Activated naive CD4-positive, alpha-beta T cell treated with anti-CD3 and anti-CD28 coated beads for 36 hours (primary cell): Measurements from ENCODE around the gene ITGAE. TPM values are rescaled to one million over a fixed set of nuclear protein-coding genes. Genes with fewer than 3 reads are reported as not detected.

Source experiments
- CTCF ChIA-PET: fragments of 350-600 bp; sonication (Branson Sonifier 250); formaldehyde crosslinking; loops from one replicate; lab custom pipeline; 2021; ENCODE audit warnings: antibody characterized with exemption; lab: Charles Lee
- DNase-seq: peaks from one replicate; pipeline ENCODE4 v3.0.0-alpha.2; 2020
- H3K27ac Mint-ChIP-seq: one replicate; pipeline ENCODE4 v1.8.0; 2021; ENCODE audit warnings: mild to moderate bottlenecking, mixed read lengths
- H3K27me3 Mint-ChIP-seq: one replicate; pipeline ENCODE4 v1.8.0; 2021; ENCODE audit warnings: low read depth, mixed read lengths
- H3K36me3 Mint-ChIP-seq: one replicate; pipeline ENCODE4 v1.8.0; 2021; ENCODE audit warnings: low read depth, mixed read lengths
- H3K4me1 Mint-ChIP-seq: one replicate; pipeline ENCODE4 v1.8.0; 2021; ENCODE audit warnings: low read depth, mixed read lengths
- H3K4me3 Mint-ChIP-seq: one replicate; pipeline ENCODE4 v1.8.0; 2021; ENCODE audit warnings: mild to moderate bottlenecking, moderate library complexity, mixed read lengths
- H3K9me3 Mint-ChIP-seq: one replicate; pipeline ENCODE4 v1.8.0; 2021; ENCODE audit warnings: mixed read lengths
- intact Hi-C: fragments of 100-400 bp; cut with micrococcal nuclease; formaldehyde crosslinking; loops from one replicate; pipeline ENCODE4 v1.15.1; 2023
- total RNA-seq, 2 experiments: library from RNA; stranded (reverse); gene quantifications; one replicate each; pipeline ENCODE4 v1.2.3, GENCODE V29; 2021

Gene ITGAE
- total RNA-seq, 2 experiments from 2014 or later, result 31.7 to 32.4 TPM

DNA sequence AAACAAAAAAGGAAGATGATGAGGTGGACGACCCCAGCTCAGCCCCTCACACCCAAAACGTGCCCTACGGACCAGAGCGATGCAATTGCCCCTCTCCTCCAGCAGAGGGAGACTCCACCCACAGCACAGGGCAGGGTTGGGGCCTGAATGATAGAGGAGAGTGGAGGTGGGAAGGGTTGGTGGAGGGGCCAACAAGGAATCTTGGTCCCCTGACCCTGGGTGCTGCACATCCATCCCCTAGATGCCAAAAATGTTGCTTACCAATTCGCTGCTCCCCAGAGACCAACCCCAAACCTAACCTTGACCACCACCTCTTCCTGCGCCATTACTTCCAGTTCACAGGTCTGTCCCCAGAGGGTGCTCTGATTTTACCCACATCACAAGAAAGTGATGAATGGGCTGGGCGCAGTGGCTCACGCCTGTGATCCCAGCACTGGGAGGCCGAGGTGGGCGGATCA lies 117.9 kb downstream of the ITGAE start:
- Mint-ChIP-seq H3K27me3 (no peaks in the 10 kb centered on the region), H3K4me3 (no peak overlapping the region), H3K36me3 (peaks cover 7% of the 10 kb centered on the region), H3K27ac (no peak overlapping the region), H3K4me1 (peaks cover 7% of the 10 kb centered on the region), H3K9me3 (no peaks in the 10 kb centered on the region)
- DNase-seq, result peak; percentile 72
- intact Hi-C loops, result loop anchor here (2.0 to 5.0 kb wide), 4 partner anchors 40 to 164 kb away; partner anchors contain the start of genes HASPIN and NCBP3
- CTCF ChIA-PET, result interaction anchor here (0.6 to 2.7 kb wide), 24 partner anchors 9 to 1333 kb away, joined by 3 to 27 read pairs (median 4); partner anchors contain the start of genes HASPIN and P2RX5

DNA sequence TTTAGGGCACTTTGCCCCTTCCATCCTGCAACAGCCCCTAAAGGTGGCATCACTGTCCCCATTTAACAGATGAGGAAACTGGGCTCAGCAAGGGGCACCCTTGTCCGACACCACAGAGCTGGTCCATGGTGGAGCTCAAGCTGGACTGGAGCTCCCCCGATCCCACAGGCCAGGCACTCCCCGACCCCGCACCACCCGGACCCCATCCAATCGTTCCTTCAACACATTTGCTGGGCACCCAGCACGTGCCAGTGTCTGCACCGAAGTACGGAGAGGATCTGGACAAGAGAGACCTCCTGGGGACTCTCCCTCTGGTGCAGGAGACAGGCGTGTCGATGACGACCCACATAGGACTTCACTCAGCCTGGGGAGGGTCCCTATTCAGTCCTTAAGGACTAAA lies 119.0 kb downstream of the ITGAE start:
- Mint-ChIP-seq H3K4me3 (no peak overlapping the region), H3K27ac (no peak overlapping the region), H3K36me3 (peaks cover 7% of the 10 kb centered on the region), H3K27me3 (no peaks in the 10 kb centered on the region), H3K9me3 (no peaks in the 10 kb centered on the region), H3K4me1 (peaks cover 7% of the 10 kb centered on the region)
- CTCF ChIA-PET, result interaction anchor here (0.6 to 2.7 kb wide), 9 partner anchors 18 to 147 kb away, joined by 4 to 27 read pairs (median 5); partner anchors contain the start of gene HASPIN
- DNase-seq, result no peak
- intact Hi-C loops, result loop anchor here (2.0 to 5.0 kb wide), 4 partner anchors 41 to 165 kb away; partner anchors contain the start of genes HASPIN and NCBP3

DNA sequence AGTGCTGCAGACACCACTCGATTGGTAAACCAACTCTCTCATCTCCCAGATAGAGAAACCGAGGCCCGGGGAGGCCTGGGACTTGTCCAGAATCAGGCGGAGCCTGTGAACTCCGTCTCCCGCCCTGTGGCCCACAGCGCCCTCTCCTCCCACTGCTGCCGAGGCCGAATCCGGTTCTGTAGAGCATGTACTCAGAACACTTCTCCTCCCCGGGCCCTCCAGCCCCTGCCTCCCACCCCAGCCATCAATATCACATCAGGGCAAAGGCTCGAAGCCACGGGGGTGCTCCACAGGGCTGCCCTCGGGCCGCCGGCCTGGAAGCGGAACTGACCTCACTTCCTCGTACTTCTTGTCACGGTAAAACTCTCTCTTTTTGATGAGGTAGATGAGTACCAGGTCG lies 119.4 kb downstream of the ITGAE start:
- Mint-ChIP-seq H3K36me3 (peaks cover 7% of the 10 kb centered on the region), H3K27me3 (no peaks in the 10 kb centered on the region), H3K9me3 (no peaks in the 10 kb centered on the region), H3K4me3 (no peak overlapping the region), H3K4me1 (peaks cover 7% of the 10 kb centered on the region), H3K27ac (no peak overlapping the region)
- CTCF ChIA-PET, result interaction anchor here (1.4 to 2.7 kb wide), 2 partner anchors 48 to 57 kb away, joined by 4 to 27 read pairs; no protein-coding TSS in a partner anchor
- intact Hi-C loops, result loop anchor here (5.0 kb wide), 1 partner anchor 166 kb away; the partner anchor contains the start of gene NCBP3
- DNase-seq, result no peak

DNA sequence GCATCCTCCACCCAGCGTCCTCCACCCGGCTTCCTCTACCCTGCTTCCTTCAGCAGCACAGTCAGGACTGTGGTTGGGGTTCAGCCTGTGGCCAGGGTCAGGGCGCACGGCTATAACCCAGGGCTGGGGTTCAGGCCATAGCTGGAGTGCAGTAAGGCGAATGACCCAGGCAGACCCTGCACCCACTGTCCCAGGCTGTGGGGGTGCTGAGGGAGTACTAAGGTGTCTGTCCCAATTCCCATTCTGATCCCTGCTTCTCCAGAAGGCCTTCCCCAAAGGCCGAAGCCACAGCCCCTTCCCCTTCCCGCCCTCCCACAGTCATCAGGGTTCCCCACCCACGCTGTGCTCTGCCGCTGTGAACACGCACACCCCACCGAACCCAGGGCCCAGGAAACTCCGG lies 119.9 kb downstream of the ITGAE start:
- CTCF ChIA-PET, result no interaction called here
- intact Hi-C loops, result loop anchor here (5.0 kb wide), 1 partner anchor 166 kb away; the partner anchor contains the start of gene NCBP3
- no peaks in the 10 kb centered on the region for H3K27me3 Mint-ChIP-seq

DNA sequence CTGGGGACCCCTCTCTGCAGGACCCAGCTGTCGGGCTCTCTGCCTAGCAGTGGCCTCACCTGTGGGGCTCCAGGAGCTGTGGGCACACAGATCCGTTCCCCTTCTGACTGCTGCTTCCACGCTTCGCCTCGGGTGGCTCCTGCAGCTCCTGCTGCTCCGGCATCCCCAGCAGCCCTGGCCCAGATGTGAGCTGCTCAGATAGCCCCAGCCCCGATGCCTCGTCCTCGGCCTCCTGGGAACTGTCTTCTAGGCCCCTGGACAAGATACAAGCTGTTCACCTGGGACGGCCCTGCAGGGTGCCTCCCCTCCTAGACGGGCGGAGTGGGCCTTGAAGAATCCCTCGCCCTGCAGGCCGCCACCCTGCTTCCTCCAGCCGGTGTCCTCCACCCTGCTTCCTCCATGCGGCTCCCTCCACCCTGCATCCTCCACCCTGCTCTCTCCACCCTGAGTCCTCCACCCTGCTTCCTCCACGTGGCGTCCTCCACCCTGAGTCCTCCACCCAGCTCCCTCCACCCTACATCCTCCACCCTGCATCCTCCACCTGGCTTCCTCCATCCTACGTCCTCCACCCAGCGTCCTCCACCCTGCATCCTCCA lies 121.4 kb downstream of the ITGAE start:
- DNase-seq, result no peak
- Mint-ChIP-seq H3K9me3 (no peaks in the 10 kb centered on the region), H3K36me3 (peaks cover 9% of the 10 kb centered on the region), H3K27me3 (no peaks in the 10 kb centered on the region), H3K4me1 (peaks cover 7% of the 10 kb centered on the region), H3K27ac (no peak overlapping the region), H3K4me3 (no peak overlapping the region)
- intact Hi-C loops, result loop anchor here (5.0 kb wide), 1 partner anchor 168 kb away; the partner anchor contains the start of gene NCBP3
- CTCF ChIA-PET, result interaction anchor here (1.0 kb wide), 1 partner anchor 31 kb away, joined by 3 read pairs; no protein-coding TSS in a partner anchor

More for the DNA sequence above, 119.9 kb downstream of the ITGAE start:
- peaks cover 7% of the 10 kb centered on the region for H3K36me3 Mint-ChIP-seq
- no peaks in the 10 kb centered on the region for H3K9me3 Mint-ChIP-seq
- H3K27ac Mint-ChIP-seq, result no peak overlapping the region
- H3K4me1 Mint-ChIP-seq, result peaks cover 7% of the 10 kb centered on the region
- DNase-seq, result no peak
- H3K4me3 Mint-ChIP-seq, result no peak overlapping the region

DNA sequence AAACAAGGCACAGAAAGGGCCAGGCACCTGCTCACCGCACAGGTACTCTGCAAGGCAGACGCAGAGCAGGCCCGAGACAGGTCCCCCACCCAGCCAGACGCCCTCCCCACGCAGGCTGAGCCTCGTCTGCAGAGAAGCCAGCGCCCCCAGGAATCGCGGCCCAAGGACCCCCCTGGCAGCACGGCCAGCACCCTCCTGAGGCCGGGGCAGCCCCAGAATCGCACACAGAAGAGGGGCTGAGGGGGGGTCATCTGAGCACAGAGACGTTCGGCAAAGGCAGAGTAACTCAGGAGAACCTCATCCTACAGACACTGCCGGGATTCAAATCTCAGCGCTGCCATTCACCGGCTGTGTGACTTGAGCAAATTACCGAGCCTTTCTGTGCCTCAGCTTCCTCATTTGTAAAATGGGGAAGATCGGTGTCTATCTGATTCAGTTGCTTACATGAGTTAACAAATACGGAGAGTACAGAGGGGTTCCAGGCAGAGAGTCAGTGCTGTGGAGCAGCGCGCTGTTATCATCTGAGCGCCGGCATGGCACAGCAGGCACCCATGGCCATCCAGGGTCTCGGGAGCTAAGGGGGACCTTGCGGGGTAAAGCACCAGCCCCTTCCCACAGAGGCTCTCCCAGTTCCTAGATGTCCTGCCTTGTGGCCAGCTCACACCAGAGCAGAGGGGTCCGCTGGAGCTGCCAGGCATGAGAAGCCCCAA lies 122.0 kb downstream of the ITGAE start:
- CTCF ChIA-PET, result interaction anchor here (1.0 kb wide), 1 partner anchor 32 kb away, joined by 3 read pairs; no protein-coding TSS in a partner anchor
- intact Hi-C loops, result no loop called here
- H3K27ac Mint-ChIP-seq, result no peak overlapping the region

DNA sequence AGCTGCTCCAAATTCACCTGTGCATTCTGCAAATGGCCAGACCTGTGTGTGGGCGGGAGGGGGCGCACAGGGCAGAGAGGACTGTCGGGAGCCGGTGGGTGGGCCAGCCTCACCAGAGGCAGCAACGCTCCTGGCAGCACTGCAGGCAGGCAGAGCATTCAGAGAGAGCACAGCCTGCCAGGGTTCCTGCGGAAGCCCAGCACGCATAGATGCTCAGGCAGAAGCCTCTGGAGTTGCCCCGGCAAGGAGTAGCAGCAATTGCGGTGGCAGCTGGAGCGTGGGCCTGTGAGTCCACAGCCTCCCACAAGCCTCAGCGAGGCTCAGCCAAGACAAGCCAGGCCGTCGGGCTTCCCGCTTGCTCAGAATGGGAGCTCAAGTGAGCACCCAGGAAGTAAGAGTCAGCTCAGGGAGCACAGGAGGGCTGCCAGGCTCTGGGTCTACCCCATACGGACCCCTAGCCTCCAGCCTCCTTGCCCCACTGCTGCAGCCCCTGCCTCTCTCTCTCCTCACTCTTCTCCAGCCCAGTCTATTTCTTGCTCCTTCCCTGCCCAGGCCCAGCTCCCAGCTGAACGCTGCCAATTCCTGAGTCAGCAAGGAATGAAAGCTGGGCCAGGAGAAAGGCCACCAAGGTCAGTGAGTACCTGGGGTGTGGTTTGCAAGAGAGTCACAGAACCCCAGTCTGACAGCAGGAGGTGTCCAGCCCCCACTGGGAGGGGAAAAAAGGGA lies 122.7 kb downstream of the ITGAE start:
- intact Hi-C loops, result no loop called here
- CTCF ChIA-PET, result no interaction called here
- Mint-ChIP-seq H3K9me3 (no peaks in the 10 kb centered on the region), H3K27me3 (no peaks in the 10 kb centered on the region), H3K27ac (no peak overlapping the region), H3K36me3 (peaks cover 9% of the 10 kb centered on the region), H3K4me1 (peaks cover 6% of the 10 kb centered on the region), H3K4me3 (no peak overlapping the region)
- no peak for DNase-seq

More for the DNA sequence above, 122.0 kb downstream of the ITGAE start:
- peaks cover 7% of the 10 kb centered on the region for H3K4me1 Mint-ChIP-seq
- H3K4me3 Mint-ChIP-seq, result no peak overlapping the region
- H3K9me3 Mint-ChIP-seq, result no peaks in the 10 kb centered on the region
- DNase-seq, result no peak
- H3K27me3 Mint-ChIP-seq, result no peaks in the 10 kb centered on the region
- peaks cover 9% of the 10 kb centered on the region for H3K36me3 Mint-ChIP-seq

DNA sequence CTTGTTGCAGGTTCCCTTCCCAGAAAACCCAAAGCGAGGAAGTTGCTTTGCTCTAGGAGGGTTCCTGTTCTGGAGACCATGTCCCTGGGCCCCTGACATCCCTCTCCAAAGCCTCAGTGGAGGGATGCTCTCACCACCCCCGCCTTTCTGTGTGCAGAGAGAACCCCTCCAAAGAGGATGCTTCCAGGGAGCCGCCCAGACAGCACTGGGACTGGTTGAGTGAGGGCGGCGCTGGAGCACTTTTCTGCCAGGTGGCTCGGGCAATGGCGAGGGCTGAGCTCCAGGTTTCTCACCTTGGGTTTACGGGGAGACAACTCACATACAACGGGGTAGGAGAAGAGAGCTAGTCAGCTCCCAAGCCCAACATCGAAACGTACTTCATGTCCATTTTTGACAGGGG lies 125.1 kb downstream of the ITGAE start:
- Mint-ChIP-seq H3K36me3 (peaks cover 3% of the 10 kb centered on the region), H3K4me1 (peaks cover under 1% of the 10 kb centered on the region), H3K27ac (no peak overlapping the region), H3K9me3 (no peaks in the 10 kb centered on the region), H3K4me3 (no peak overlapping the region), H3K27me3 (no peaks in the 10 kb centered on the region)
- CTCF ChIA-PET, result no interaction called here
- intact Hi-C loops, result no loop called here
- no peak for DNase-seq

DNA sequence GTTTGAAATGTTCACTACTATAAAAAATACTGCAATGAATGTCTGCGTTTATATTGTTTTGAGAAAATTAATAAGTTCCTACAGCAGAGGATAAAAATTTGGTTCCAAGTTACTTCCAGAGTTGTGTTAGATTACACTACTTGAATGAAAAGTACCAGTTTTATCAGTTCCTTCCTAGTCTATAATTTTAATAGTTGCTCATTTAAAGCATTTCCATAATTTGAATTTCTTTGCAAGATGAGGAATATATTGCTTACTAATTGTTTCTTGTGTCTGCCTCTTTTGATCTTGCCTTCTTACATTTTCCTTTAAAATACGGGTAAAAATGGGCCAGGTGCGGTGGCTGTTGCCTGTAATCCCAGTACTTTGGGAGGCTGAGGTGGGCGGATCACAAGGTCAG lies 128.4 kb downstream of the ITGAE start:
- CTCF ChIA-PET, result interaction anchor here (0.8 kb wide), 1 partner anchor 10 kb away, joined by 3 read pairs; no protein-coding TSS in a partner anchor
- Mint-ChIP-seq H3K36me3 (peaks cover 6% of the 10 kb centered on the region), H3K27ac (no peak overlapping the region), H3K4me3 (no peak overlapping the region), H3K9me3 (no peaks in the 10 kb centered on the region), H3K4me1 (peaks cover 12% of the 10 kb centered on the region), H3K27me3 (no peaks in the 10 kb centered on the region)
- intact Hi-C loops, result no loop called here
- DNase-seq, result no peak

DNA sequence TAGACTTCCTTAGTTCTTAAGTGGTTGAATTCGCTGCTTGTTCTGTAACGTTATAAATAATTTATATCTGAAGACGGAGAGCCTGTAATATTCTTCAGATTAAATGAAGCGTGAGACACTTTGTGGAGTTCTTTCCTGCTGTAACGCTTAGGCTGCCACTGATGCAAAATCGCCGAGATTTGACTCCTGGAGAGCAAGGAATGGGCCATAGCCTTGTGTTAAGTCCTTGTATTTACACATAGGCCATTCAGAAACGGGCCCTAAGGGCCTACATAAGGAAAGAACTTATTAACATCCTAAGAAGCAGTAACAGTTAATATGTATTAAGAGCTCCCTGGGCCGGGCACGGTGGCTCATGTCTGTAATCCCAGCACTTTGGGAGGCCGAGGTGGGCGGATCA lies 131.4 kb downstream of the ITGAE start:
- no peaks in the 10 kb centered on the region for H3K27me3 Mint-ChIP-seq
- H3K9me3 Mint-ChIP-seq, result no peaks in the 10 kb centered on the region
- H3K4me1 Mint-ChIP-seq, result peaks cover 14% of the 10 kb centered on the region
- peaks cover 5% of the 10 kb centered on the region for H3K36me3 Mint-ChIP-seq
- peak overlapping the region; percentile 93 for H3K4me3 Mint-ChIP-seq
- CTCF ChIA-PET, result no interaction called here
- intact Hi-C loops, result loop anchor here (2.0 to 5.0 kb wide), 2 partner anchors 53 to 1077 kb away; partner anchors contain the start of genes HASPIN and PAFAH1B1
- DNase-seq, result no peak
- peak overlapping the region; percentile 79 for H3K27ac Mint-ChIP-seq

DNA sequence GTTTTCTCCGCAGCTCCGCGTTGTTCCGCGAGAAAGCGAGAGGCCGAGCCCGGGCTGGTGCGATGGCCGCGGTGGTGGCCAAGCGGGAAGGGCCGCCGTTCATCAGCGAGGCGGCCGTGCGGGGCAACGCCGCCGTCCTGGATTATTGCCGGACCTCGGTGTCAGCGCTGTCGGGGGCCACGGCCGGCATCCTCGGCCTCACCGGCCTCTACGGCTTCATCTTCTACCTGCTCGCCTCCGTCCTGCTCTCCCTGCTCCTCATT lies 132.0 kb downstream of the ITGAE start:
- Mint-ChIP-seq H3K27ac (peak overlapping the region; percentile 79), H3K9me3 (no peaks in the 10 kb centered on the region), H3K27me3 (no peaks in the 10 kb centered on the region), H3K4me3 (peak overlapping the region; percentile 93), H3K36me3 (peaks cover 5% of the 10 kb centered on the region), H3K4me1 (peaks cover 14% of the 10 kb centered on the region)
- intact Hi-C loops, result loop anchor here (2.0 to 5.0 kb wide), 2 partner anchors 54 to 1077 kb away; partner anchors contain the start of genes HASPIN and PAFAH1B1
- DNase-seq, result no peak
- CTCF ChIA-PET, result no interaction called here
